Activated effector memory CD4-positive, alpha-beta T cell treated with anti-CD3 and anti-CD28 coated beads, Interleukin-2, amount 50 U/mL, for 16 hours (primary cell): ENCODE results near the gene TSPAN18.

Experiments
- DNase-seq: peaks from one replicate; pipeline ENCODE4 v3.0.0-alpha.2; 2020

Gene TSPAN18

DNA sequence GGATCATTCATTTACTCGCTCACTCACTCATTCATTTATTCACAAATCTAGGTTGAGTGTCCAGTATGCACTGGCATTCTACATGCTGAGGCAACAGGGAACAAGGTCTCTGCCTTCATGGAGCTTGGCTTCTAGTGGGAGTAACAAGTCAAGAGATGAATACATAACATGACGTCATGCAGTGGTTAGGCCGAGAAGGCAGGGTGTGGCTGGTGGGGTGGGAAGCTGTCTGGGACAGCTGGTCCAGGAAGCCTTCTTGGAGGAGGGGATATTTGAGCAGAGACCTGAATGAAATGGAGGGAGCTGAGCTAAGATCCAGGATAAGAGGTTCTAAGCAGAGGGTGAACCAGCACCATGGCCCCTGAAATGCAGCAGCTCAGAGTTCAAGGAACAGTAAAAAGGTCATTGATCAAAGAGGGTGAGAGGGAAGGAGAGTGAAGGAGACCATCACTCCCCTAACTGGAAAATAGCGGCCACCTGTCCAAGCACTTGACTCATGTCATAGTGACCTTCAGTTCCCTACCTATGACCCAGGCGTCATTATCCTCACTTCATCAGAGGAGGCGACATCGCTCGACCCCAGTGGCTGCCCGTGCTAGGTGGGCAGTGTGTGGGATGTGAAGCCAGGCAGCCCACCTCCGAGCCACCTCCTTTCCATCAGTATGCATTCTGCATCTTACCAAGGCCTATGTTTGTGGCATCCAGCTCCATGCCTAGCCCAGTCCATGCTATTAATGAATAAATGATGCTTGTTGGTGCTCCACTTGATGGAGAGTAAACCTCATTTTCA lies 105.0 kb downstream of the TSPAN18 start:
- DNase-seq = no peak

DNA sequence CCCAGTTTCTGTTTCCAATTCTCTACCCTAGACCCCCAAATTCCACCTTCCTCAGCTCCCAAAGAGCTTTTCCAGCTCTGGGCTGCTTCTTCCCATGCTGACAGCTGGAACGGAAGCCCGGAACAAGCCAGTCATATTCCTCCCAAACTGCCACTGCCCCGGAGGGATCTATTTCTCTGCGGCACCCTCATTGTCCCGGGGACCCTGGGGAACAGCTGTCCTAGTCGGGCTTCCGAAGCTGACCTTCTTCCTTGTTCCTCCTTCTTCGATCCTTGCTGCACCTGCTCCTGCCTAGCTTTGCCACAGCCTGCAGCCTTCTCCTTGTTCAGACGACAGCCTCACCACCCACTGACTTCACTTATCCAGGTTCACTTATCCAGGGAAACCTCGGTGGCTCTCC lies 105.7 kb downstream of the TSPAN18 start:
- no peak for DNase-seq

DNA sequence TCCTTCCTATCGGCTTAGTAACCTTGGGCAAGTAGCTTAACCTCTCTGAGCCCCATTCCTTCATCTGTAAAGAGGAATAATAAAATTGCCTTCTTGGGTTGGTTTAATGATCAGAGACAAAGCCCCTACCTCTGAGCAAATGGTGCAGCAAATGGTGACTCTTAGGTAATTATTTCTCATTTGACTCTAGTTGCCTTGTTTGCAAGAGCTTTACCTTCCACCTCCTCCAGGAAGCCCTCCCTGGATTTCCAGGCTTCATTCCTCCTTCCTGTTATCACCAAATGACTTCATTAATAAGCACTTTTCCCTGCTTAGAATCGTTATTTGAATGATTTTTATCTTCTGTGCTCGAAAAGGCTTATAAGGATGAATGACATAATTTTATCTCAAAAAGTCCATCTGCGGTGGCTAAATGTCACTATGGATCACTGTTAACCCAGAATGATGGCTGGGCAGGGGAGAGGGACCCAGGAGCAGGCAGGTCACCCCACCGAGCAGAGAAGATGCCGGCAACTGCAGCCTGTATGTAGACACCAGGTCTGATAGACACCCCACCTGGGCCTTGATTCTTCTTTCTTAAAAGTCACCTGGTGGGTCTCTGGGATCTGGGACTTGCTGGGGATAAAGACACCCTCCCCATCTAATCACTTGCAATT lies 106.6 kb downstream of the TSPAN18 start:
- no peak for DNase-seq

DNA sequence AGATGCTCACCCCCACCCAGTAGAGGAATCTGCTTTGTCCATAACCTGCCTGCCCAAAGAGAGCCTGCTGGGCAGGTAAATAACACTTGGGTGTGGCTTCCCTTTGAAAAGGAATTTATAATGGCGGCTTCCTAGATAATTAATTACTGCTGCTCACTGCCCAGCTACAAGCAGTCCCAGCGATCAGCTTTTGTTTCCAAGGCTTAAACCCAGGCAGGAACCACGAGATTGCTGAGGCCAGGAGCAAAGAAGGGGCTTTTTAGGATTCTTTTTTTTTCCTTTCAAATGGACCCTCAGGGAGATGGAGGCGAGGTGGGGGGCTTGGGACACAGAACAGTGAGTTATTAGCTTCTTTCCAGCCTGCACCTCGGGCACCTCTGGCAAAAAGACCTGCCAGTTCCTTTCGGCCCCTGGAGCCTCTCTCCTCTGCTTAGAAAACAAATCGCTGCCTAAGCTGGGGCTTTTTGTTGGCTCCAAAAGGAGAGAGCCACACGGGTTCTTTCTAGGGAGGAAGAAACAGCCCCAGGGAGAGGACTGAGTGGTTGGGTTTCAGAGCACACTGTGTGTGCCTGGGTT lies 107.2 kb downstream of the TSPAN18 start:
- no peak for DNase-seq

DNA sequence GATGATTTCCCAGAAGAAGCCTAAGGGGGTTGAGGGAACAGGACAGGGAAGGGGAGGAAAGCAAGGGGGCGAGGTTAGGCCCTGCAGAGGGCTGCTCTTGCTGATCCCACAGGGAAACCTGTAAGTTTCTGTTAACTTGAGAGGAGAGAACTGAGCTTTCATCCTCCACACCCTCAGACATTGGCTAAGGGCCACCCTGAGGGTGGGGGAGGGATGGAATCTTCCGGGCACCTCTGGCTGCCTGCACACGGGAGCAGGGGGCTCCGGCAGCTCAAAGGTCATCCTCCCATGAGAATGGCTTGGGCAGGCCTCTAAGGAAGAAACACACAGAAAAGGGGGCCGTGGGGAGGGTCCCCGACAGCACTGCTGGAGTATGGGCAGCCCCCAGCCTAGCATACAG lies 108.1 kb downstream of the TSPAN18 start:
- no peak for DNase-seq

DNA sequence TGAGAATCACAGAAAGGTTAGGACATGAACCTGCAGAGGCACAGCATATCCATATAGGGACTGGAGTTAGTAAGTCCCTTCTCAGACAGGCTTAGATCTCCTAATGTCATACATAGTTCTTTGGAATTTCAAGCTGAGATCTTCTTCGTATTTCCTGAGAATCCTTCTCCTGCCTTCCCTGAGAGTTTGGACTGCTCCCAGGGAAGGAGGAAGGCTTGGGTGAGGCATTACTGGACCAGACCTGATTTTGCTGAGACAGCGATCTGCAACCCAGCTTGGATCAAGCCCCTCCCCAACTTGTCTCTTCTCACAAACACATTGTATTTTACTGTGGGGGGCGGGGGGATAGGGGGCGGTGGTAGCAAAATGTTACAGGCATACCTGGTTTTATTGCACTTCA lies 108.5 kb downstream of the TSPAN18 start:
- no peak for DNase-seq

DNA sequence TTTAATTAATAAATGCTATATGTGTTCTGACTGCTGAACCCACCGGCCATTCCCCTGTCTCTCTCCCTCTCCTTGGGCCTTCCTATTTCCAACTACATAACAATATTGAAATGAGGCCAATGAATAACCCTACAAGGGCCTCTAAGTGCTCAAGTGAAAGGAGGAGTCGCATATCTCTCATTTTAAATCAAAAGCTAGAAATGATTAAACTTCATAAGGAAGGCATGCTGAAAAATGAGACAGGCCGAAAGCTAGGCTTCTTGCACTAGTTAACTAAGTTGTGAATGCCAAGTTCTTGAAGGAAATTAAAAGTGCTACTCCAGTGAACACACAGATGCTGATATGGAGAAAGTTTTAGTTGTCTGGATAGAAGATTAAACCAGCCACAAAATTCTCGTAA lies 109.2 kb downstream of the TSPAN18 start:
- DNase-seq = no peak

DNA sequence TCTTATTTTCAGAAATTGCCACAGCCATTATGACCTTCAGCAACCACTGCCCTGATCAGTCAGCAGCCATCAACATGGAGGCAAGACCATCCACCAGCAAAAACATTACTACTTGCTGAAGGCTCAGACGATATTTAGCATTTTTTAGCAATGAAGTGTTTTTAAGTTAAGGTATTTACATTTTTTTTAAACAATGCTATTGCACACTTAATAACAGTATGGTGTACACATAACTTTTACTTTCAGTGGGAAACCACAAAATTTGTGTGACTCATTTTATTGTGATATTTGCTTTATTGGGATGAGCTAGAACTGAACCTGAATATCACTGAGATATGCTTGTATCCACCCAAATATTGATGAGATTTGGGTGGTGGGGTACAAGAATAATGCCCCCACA lies 110.9 kb downstream of the TSPAN18 start:
- DNase-seq = no peak

DNA sequence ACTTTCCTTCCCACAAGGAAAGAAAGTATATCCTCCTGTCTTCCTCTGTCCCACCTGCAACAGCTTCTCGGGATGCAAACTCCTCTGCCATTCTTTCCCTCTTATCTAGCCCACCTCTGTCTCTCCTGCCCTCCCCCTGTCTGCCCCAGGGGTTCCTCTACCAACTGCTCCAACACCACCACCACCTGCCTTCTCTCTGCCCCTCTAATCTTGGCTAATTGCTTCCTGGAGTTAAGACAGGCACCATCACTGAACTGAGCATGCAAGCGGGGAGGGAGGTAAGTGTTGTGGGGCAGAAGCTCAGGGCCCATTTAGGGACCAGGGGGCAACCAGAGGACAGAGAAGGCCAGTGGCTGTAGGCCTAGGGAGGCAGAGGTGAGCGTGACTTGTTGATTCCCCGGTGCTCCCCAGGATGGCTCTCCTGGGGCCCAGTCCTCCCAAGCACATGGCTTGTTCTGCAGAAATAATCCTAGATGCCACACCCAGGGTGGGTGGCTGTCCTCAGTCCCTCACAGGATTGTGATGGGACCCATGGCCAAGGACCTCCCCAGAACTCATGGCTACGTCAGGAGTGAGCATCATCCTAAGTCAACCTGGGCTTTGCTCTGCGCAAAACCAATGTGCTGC lies 112.8 kb downstream of the TSPAN18 start:
- DNase-seq = no peak

DNA sequence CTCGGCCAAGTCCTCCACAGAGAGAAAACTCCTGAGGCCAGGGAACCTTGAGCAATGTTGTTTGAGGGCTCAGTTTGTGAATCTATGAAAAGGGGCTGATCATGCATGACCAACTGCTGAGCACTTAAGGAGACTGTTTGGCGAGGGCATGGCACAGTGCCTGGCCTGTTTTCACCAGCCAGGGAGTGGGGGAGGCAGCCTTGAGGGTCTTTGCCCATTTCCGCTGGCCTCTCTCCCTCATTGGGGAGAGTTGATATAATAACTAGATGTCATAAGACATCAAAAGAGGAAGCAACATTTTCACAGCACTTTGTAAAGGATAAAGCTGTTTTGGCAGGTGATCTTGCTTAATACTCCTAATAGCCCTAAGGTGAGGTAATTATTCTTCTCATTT lies 113.3 kb downstream of the TSPAN18 start:
- DNase-seq = no peak

DNA sequence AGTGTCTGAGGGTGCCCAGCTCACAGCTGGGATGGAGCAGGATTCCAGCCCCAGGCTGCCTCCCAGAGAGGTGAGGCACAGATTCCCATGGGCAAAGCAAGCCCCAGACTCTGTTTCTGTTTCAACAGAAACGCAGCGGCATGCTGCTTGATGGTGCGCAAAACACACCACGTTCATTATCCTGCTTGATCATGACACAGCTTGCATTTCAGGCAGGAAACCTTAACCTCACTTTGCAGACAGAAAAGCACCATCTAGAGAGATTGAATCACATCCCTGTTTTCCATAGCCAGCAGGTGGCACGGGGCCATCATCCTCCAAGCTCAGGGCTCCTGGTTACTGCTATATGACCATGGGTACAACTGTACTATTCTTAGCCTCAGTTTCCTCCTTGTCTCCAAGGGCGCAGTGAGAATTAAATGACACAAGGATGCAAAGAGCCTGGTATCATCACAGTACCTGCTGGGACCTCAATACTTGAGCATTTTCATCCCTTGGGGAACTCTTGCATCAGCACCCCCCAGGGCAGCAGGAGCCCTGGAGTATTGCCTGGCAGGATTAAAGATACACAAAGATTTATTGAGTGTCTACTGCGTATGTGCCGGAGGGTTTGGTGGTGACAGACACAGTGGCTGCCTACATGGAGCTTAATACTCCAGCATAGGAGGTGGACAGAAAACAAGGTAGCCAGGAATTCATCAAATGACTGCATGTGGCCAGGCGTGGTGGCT lies 113.9 kb downstream of the TSPAN18 start:
- DNase-seq = no peak

DNA sequence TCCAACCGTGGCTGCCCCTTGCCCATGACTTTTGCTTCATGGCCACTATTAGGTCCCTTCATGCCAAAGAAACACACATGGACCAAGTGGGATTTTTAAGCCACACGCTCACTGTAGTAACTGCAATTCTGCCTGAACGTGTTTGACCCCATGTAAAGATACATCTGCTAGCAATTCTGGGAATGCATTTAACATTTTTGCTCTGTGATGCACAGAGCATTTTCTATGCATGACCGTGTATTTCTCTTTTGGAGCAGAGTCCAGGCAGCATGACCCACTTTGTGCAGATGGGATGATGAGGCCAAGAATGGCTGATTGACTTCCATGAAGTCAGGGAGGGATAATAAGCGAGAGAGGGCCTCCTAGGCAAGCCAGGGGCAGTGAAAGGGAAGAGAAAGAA lies 115.5 kb downstream of the TSPAN18 start:
- DNase-seq = no peak

DNA sequence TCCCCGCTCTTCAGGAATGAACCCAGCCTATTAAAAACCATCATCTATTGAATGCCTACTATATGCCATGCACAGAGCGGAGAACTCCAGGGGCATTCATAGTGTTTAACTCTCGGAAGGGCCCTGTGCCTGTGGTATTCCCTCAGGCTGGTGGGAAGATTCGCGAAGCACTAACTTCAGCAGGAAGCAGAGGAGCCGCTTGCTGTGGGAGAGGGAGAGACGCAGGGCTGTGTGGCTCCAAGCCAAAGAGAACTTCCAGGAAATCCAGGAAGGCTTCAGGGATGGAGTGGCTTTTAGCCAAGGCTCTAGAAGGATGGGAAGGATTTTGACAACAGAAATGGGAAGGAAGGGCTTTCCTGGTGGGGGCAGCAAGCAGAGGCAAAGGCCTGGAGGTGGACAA lies 120.1 kb downstream of the TSPAN18 start:
- no peak for DNase-seq

DNA sequence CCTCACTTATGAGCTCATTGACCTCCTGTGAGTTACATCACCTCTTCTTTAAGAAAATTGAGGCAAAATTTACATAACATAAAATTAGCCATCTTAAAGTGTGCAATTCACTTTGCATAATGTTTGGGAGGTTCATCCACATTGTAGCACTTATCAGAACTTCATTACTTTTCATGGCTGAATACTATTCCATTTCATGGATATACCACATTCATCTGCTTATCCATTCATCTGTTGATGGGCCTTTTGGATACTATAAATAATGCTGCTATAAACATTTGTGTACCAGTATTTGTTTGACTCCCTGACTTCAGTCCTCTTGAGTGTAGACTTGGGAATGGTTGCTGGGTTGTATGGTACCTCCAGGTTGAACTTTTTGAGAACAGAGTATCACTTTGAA lies 120.6 kb downstream of the TSPAN18 start:
- DNase-seq = no peak

DNA sequence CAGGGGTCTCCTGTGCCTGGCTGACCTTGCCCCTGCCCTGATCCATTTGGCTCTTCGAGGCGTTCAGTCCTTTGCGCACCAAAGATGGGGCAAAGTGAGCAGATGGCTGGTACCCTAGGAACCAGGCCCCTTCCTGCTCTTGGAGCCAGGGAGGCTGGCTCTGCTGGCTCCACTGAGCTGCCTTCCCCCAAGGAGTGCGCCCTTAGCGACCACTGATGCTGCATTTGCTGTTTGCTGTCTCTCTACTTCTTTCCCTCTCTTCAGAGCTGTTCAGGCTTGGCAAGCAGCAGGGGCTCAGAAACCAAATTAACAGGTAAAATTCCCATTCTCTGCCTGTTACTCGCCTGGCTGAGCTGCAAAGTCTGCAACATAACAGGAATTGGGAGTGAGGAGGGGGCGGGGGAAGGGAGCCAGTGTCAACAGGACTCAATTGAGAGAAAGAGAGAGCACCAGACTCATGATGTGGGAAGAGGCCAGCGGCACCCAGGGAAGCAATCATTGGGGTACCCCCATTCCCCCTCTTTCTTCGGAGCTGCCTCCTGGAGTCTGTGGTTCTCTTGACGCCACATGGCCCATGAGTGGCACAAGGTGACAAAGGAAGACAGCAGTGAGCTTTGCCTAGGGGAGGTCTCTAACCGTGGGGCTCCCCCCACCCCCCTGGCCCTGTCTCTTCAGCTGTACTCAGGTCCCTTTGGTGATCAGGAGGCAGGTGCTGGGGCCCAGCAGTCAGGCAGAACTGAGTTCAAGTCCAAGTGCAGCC lies 121.6 kb downstream of the TSPAN18 start:
- DNase-seq = no peak

DNA sequence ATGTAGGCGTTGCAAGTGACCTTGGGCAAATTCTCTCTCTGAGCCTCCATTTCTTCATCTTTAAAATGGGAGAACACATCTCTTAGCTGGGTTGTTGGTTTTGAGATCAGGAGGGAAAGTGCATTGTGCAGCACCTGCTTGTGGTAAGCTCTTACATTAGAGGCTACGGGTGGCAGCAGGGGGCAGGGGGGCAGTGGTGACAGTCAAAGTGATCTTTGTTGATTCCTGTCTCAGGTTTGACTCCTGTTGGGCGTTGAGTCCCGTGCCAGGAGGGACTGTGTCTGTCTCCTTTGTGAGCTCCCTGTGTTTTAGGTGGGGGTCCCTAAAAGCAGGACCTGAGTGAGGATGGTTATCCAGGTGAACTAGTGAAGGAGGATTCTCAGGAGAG lies 122.2 kb downstream of the TSPAN18 start:
- DNase-seq = no peak

DNA sequence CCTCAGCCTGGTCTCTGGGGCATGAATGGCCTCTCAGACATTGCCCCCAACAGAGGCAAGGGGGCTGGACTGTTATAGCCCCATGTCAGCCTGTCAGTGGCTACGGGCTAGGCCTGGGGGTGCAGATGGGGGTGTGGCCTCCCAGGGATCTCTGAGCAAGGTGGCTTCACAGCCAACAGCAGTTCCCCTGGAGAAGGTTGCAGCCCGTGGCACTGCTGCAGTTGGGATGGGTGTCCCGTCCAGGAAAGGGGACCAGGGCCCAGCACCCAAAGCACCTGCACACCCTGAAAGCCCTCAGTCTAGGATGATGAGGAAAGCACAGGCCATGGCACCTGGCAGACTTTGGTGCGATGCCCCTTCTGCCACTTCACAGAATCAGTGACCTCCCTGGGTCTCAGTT lies 122.7 kb downstream of the TSPAN18 start:
- DNase-seq = no peak

DNA sequence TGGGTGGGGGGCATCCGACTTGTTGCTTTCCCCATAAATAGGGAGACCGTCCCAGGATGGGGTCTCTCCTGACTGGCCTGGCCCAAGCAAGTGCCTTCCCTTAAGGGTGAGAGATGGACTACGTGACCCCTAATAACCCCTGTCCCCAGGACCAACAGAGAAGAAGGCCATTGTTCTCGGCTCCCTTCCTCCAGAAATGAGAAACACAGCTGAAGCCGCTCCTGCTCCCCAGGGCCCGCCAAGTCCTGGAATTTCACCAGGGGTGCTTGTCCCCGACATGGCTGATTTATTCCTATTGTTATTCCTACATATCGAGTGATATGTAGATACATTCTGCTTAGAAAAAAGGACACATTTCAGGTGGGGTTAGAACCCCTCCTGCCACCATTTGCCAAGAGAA lies 123.2 kb downstream of the TSPAN18 start:
- no peak for DNase-seq

DNA sequence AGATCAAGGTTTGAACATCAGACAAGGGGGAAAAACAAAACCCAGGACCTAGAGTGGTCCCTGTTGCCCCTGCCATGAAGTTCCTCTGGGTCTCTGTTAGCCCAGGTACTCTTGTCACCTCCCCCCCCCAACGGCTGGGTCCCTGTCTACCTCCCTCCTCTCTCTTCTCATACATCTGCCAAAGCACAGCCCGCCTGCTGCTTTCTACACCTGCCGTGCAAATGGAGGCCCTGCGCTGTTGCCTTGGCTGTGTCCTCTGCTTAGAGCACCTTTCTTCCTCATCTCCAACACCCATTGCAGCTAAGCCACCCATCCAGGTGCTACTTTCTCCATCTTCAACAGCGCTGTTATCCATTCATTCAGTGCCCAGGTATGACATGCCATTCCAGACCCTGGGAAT lies 124.7 kb downstream of the TSPAN18 start:
- no peak for DNase-seq

DNA sequence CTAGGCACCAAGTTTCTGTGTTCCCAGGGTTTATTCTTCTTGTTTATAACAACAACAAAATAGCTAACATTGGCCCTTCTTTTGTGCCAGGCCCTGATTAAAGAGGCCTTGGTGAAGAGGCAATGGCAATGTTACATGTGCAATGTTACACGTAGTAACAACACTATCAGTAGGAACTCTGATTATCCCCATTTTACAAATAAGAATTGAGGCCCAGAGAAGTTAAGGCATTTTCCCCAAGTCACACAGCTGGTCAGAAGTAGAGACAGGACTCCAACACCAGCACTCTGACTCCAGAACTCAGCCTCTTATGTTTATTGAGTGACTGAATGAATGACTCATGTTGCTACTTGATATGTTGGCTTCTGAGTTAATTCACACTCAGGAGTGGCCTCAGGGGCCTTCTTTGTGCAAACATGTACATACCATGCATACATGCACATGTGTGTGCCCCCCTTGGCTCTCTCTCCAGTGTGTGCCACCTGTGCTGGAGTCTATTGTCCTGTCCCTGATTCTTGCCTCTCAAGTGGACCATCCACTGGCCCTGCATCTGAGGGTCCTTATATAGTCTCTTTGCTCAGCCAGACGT lies 125.5 kb downstream of the TSPAN18 start:
- DNase-seq = no peak

DNA sequence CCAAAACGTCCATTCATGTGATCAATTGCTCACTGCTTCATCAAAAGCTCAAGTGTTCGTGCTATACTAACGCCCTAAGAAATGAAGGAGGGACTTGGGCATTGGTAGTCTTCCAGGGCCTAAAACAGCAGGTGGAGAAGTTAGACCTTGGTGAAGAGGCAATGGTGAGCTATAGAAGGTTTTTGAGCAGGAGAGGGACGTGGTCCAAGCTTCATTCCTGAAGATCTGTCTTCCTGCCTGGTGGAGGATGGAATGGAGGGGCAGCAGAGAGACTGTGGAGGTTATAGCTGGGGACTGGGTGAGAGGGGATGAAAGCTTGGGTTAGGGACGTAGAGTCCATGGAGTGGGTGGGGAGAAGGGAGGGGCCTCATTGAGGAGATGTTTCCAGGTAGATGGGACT lies 126.2 kb downstream of the TSPAN18 start:
- no peak for DNase-seq

DNA sequence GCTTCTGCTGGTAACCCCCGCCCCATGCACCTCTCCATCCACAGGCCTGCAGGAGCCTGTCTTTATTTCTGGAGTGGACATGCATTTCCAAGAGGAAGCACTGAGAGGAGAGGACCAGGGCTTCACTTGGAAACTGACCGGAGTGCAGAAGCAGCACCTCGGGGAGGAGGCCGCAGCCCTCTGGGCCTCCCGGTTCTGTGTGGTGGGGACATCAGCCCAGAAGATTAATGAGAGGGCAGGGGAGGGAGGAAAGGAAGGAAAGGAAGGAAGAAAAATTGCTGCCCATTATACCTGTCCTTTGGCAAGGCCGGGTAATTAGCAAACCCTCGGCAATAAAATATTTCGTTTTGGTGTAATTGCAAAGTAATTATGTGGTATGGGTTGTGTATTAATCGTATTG lies 126.9 kb downstream of the TSPAN18 start:
- DNase-seq = no peak
